ENCODE data around the gene DGUOK.
A peak's percentile ranks its signal among the peaks of the same experiment; 100 is the strongest.

DGUOK gene

DNA sequence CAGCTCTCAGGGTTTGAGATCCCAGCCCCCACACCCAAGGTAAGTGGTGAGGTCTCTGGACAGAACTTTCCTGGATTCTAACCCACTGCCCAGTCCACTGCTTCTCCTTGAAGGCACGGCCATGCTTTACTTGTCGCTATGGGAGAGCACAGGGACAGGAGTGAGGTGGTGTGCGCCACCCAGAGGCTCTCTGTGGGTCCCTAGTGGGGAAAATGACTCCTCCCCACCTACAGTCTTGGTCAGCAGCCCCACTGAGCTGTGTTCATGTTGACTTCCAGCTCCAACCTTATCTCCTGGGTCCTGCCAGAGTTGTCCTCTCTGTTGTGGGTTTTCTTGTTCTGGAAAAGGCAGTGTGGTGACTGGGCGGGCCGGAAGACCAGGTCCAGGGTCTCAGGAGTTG, 69.1 kb downstream of the DGUOK start:
- no peak for DNase-seq

- DNase-seq: peak in 4 of 58 donors; percentile 6 to 37 (median 30)
Observed at GRCh38 chr2:73997813-73998212, 71.1 kb downstream of the DGUOK start.

DNA sequence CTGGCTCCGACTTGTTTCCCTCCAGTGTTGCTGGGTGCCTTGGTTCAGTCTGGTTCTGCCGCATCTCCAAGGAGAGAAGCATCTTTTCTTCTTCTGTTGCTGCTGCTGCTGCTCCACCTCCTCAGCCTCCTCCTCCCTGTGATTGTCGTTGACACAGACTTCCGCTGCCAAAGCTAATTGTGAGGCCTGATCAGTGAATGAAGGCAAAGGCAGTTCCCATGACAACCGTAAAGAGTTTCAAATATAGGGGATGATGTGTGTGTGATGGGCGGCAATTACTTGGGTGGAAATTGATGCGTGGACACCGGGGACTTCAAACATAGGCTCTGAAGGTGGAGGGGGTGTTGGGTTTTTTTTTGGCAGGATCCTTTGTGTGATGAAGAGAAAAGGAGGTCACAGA, 71.8 kb downstream of the DGUOK start:
- peak in 35 of 58 donors; percentile 29 to 91 (median 59) for DNase-seq

DNA sequence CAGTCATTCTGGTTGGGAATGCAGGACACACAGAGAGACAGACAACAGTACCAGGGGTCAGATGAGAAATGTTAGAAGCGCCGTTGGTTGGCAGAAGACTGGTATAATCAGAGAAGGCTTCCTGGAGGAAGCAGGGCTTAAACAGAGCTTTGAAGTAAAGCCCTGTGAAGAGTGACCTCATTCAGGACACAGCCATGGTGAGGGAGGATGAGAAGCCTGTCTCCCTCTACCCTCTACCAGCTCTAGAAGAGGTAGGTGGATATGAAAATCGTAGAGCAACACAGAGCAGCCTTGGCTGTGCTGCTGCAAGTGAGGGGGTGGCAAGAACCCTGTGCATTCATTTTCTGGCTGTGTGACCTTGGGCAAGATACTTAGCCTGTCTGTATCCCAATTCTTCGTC, 72.3 kb downstream of the DGUOK start:
- no peak for DNase-seq

DNA sequence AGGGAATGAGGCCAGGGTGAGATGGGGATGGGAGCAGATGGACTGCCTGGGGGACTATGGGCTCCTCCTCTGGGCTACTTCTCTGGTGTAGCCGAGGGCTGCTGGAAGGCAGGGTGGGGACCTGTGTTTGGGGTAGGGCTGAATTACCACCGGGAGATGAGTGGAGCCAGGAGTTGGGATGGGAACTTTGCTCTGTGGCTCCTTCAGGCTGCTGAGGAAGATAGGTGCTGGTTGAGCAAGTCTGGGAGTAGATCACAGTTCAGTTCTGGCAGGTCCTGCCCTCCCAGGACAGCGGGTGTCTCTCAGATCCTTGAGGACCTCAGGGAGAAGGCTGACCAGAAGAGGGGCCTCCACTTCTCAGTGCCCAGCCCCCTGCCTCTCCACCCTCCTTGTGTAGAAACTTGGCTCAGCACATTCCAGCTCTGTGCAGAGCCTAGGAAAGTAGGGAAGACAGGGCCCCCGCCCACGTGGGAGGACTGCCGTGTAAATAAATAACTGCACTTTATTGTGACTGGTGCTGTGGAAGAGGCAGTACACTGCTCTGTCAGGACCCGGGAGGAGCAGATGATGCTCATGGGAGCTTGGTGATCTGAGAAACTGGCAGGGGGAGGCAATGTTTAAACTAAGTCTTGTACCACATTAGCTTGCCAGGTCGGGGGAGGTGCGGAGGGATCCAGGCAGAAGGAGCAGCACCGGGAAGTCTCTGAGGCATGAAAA, 73.4 kb downstream of the DGUOK start:
- peak in 13 of 58 donors; percentile 25 to 56 (median 46) for DNase-seq

- DNase-seq: peak in 1 of 58 donors; percentile 43
Observed at GRCh38 chr2:74000666-74001065, 74.0 kb downstream of the DGUOK start.

DNA sequence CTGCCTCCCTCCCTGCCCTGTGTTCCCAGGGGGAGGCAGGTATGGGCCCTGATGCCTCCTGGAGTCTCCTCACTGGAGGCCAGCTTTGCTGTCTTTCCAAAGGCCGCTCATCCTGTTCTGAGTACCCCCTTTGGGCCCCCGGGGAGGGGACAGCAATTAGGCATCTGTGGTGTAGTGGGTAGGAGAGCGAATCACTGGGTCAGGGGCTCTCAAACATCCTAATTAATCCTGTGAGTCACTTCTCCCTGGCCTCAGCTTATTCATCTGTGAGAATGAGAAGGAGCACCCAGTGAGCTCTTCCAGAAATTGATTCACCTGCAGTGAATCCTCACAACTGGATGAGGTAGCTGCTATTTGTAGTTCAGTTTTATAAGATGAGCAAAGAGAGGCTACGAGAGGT, 74.4 kb downstream of the DGUOK start:
- DNase-seq: no peak

DNA sequence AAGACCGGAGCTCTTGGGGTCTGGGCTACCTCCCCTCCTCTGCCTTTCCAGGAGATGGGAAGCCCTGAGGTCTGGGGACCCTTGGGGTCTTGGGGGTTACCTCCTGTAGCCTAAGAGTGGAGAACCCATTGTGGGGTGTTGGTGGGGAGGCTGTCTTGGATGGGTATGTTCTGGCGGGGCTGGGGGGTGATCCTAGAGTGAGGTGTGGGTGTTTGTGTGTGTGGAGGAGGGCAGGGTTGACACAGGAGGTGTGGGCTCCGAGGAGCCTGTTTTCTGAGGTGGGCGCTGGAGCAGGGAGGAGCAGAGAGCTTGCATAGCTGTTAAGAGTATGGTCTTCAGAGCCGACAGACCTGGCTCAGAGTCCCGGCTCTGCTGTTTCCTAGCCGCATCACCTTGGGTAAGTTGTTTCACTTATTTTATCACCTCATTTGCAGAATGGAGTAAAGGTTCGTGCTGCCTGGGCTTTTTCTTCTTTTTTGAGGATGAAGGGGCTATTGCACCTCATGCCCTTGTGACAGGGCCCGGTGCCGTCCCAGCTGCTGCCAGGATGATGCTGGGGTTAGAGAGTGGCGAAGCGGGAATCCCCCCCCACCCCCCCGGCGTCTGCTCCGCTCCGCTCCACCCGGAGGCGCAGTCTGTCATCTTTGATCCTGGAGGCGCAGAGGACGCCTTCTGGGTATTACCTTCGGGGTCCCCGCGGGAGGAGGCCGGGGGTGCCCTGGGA, 75.3 kb downstream of the DGUOK start:
- DNase-seq: no peak

- DNase-seq: peak in 55 of 58 donors; percentile 44 to 92 (median 81)
Observed at GRCh38 chr2:74002505-74003421, 76.1 kb downstream of the DGUOK start.

- peak in 33 of 58 donors; percentile 25 to 83 (median 61) for DNase-seq
Observed at GRCh38 chr2:74003494-74004211, 77.0 kb downstream of the DGUOK start.

DNA sequence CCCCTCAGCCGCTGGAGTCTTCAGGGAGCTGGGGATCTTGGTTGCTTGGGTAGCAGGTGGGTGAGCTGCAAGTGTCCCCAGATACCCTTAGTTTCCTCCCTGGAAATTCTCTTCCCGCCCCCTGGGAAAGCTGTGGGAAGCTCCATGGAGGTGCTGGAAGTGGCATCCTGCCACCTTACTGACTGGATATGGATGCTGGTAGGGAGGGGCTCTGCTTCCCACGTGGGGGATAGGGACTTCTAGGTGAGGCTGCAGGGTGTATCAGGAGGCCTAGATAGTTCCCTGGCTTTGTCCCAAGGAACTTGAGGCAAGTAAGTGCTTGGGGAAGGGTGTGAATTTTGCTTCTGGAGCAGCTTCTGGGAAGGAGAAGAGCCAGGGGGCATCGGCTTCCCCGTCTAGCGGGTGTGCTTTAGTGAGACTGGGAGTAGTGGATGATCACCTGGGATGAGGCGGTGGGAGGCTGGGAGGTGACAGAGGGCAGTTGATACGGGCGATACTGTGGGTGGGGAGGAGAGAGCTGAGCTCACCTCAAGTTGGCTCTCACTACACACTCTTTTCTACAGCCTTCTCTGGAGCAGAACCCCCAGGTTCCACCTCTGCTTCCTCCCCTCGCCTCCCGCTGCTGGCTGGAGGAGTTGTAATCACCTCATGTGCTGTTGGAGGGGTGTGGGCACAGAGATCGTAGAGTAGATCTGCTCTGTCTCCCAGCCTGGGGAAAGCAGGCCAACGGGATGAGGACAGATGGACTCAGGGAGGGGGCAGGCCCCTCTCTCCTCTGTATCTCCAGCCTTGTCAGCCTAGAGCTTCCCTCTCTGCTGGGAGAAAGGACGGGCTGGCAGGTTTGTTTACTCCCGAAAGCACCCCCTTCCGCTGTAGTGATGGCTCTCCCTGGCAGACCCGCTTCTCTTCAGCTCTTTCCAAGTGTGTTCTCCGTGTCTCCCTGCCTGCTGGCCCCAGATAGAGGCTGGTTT, 77.8 kb downstream of the DGUOK start:
- peak in 3 of 58 donors; percentile 34 to 55 (median 37) for DNase-seq

DNA sequence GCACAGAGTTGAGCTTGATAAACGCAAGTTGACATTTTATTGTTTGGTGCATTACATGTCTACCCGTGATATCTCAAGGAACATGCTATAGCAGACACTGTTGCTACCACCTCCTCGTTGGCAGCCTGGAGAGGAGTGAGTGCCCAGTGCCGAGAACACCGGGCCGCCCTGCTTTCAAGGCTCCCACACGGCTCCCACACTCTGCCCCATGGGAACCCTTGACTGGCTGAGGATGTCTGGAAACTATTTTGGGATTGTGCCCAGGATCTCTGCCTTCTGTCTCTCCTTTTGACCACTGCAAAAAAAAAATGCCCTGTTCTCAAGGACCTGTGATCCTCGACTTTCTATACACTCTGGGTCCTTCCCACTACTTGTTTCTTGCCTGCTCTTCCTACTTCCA, 79.1 kb downstream of the DGUOK start:
- DNase-seq: peak in 1 of 58 donors; percentile 17

GRCh38 chr2:74006459-74006858, 79.8 kb downstream of the DGUOK start:
- DNase-seq: peak in 21 of 58 donors; percentile 23 to 57 (median 42)

GRCh38 chr2:74007121-74007520, 80.4 kb downstream of the DGUOK start:
- DNase-seq: no peak

DNA sequence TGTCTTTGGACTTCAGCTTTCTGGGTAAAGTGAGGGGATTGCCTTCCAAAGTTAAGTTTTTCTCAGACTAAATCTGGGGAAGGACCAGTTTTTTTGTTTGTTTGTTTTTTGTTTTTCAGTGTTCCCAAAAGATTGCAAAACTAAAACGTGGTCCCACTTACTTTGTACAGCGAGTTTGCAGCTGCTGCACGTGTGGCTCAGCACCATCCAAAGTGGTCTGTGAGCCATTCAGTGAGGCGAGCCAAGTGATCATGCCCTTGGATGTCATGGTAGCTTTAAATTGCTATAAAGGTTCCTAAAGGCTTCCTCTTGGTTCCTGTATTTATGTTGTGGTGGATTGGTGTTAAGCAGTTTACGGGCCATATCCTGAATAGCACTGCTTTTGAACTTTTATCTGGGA, 81.0 kb downstream of the DGUOK start:
- DNase-seq: no peak
